Right atrium auricular region (tissue), 2 donors: ENCODE results near the gene ZDHHC18. TPM values are rescaled to one million over a fixed set of nuclear protein-coding genes. Genes with fewer than 3 reads are reported as not detected.
"Not testable (repeated sequence)": the region's sequence is repeated elsewhere in the genome, so short reads cannot be mapped to it uniquely, and the experiment has no call there.

Experiments used
- DNase-seq: peaks from one replicate; pipeline ENCODE4 v3.0.0-alpha.2; 2019; ENCODE audit warnings: low spot score
- H3K27ac ChIP-seq, 2 donors: fragments of 200-600 bp; sonication (generic); 1 replicate in 1 of 2; 2 replicates in 1 of 2; pipeline ENCODE4 v1.5.1; 2016 to 2019
- H3K27me3 ChIP-seq, 2 donors: fragments of 200-600 bp; sonication (generic); one replicate each; pipeline versions ENCODE4 v1.5.1 to v1.6.0; 2017 to 2019
- H3K36me3 ChIP-seq: fragments of 200-600 bp; sonication (generic); one replicate; pipeline ENCODE4 v1.5.1; 2016
- H3K4me1 ChIP-seq, 2 donors: fragments of 200-600 bp; sonication (generic); one replicate each; pipeline versions ENCODE4 v1.5.1 to v1.6.0; 2017 to 2019
- H3K4me3 ChIP-seq, 2 donors: fragments of 200-600 bp; sonication (generic); 1 replicate in 1 of 2; 2 replicates in 1 of 2; pipeline ENCODE4 v1.5.1; 2017 to 2019; ENCODE audit warnings: mild to moderate bottlenecking in 1 of 2, moderate library complexity in 1 of 2
- H3K9me3 ChIP-seq, 2 donors: fragments of 200-600 bp; sonication (generic); one replicate each; pipeline ENCODE4 v1.5.1; 2019
- CTCF ChIP-seq, 2 donors: fragments of 200-600 bp; sonication (generic); IDR thresholded peaks; one replicate each; pipeline ENCODE4 v1.5.1; 2019; ENCODE audit warnings: antibody characterized with exemption in 2 of 2
- total RNA-seq, 2 donors: library from RNA; depleted of rRNA; stranded (reverse); fragments of >200 nt; gene quantifications; one replicate each; pipeline ENCODE4 v1.1.0, GENCODE V29; 2016

ZDHHC18 gene
- total RNA-seq, 2 donors from 2014 or later, result 19.8 to 22.5 TPM

- Histone ChIP-seq H3K36me3 (peaks cover 63% of the 10 kb centered on the region), H3K27ac (no peak overlapping the region), H3K4me3 (no peak overlapping the region), H3K4me1 (no peaks in the 10 kb centered on the region), H3K27me3 (no peaks in the 10 kb centered on the region), H3K9me3 (no peaks in the 10 kb centered on the region)
- no peak for TF ChIP-seq CTCF (IDR thresholded peaks at IDR 0.05)
- DNase-seq, result no peak
These were observed 12.8 kb downstream of the ZDHHC18 start for GRCh38 chr1:26839339-26839722.

GRCh38 chr1:26839779-26840178, 13.3 kb downstream of the ZDHHC18 start:
- Histone ChIP-seq H3K9me3 (no peaks in the 10 kb centered on the region), H3K4me1 (no peaks in the 10 kb centered on the region), H3K4me3 (no peak overlapping the region), H3K27ac (no peak overlapping the region), H3K36me3 (peaks cover 59% of the 10 kb centered on the region), H3K27me3 (no peaks in the 10 kb centered on the region)
- DNase-seq, result no peak
- no peak for TF ChIP-seq CTCF (IDR thresholded peaks at IDR 0.05)

- Histone ChIP-seq H3K27me3 (no peaks in the 10 kb centered on the region), H3K27ac (no peak overlapping the region), H3K9me3 (no peaks in the 10 kb centered on the region), H3K4me1 (no peaks in the 10 kb centered on the region), H3K4me3 (no peak overlapping the region), H3K36me3 (peaks cover 56% of the 10 kb centered on the region)
- no peak for DNase-seq
- TF ChIP-seq CTCF (IDR thresholded peaks at IDR 0.05), result no peak
These were observed 18.1 kb downstream of the ZDHHC18 start for GRCh38 chr1:26844424-26845196.

GRCh38 chr1:26847826-26848225, 21.3 kb downstream of the ZDHHC18 start:
- H3K27me3 ChIP-seq, H3K27ac ChIP-seq, DNase-seq, H3K9me3 ChIP-seq, H3K4me3 ChIP-seq, H3K4me1 ChIP-seq: not testable (repeated sequence)
- peaks cover 61% of the 10 kb centered on the region for H3K36me3 ChIP-seq

- no peaks in the 10 kb centered on the region for H3K4me1 ChIP-seq
- TF ChIP-seq CTCF (IDR thresholded peaks at IDR 0.05), result no peak
- H3K36me3 ChIP-seq, result peaks cover 60% of the 10 kb centered on the region
- no peaks in the 10 kb centered on the region for H3K27me3 ChIP-seq
- H3K4me3 ChIP-seq, result no peak overlapping the region
- H3K9me3 ChIP-seq, result no peaks in the 10 kb centered on the region
- no peak for DNase-seq
- no peak overlapping the region for H3K27ac ChIP-seq
These were observed 22.0 kb downstream of the ZDHHC18 start for GRCh38 chr1:26848499-26848898.

- no peak overlapping the region for H3K27ac ChIP-seq
These were observed 22.7 kb downstream of the ZDHHC18 start for GRCh38 chr1:26848941-26849774.

More at GRCh38 chr1:26848941-26849774, 22.7 kb downstream of the ZDHHC18 start:
- Histone ChIP-seq H3K36me3 (peaks cover 61% of the 10 kb centered on the region), H3K4me1 (no peaks in the 10 kb centered on the region), H3K9me3 (no peaks in the 10 kb centered on the region), H3K27me3 (no peaks in the 10 kb centered on the region), H3K4me3 (no peak overlapping the region)
- no peak for DNase-seq
- no peak for TF ChIP-seq CTCF (IDR thresholded peaks at IDR 0.05)
